GM12878 (cell line): ENCODE data around the gene INTS2. TPM values are rescaled to one million over a fixed set of nuclear protein-coding genes. Genes with fewer than 3 reads are reported as not detected.

ENCODE experiments used
- ATAC-seq: fragments of 200-7000 bp; cut with Tn5 transposase; 3 replicates; pipeline ENCODE4 v1.9.1; 2020; ENCODE audit warnings: mild to moderate bottlenecking, moderate library complexity
- BruUV-seq: library from RNA; stranded (reverse); fragments of 400-500 nt; replicated peaks from 2 replicates; lab custom pipeline; 2021; lab: Mats Ljungman, UMichigan
- CTCF ChIA-PET: fragments of 300-600 bp; sonication (Branson Sonifier 250); formaldehyde crosslinking; extraction: SDS; loops from one replicate; lab custom pipeline; 2021; ENCODE audit warnings: inconsistent platforms; lab: Yijun Ruan, JAX
- POLR2A ChIA-PET: fragments of 350-600 bp; formaldehyde crosslinking; extraction: SDS; loops from one replicate; lab custom pipeline; 2021; ENCODE audit warnings: inconsistent platforms; lab: Charles Lee
- RAD21 ChIA-PET: fragments of 300-600 bp; sonication (Branson Sonifier 250); formaldehyde crosslinking; loops from one replicate; lab custom pipeline; 2023; ENCODE audit warnings: antibody characterized with exemption; ENCODE audit not compliant: unreplicated experiment; lab: Charles Lee
- SMC1A ChIA-PET: fragments of 300-600 bp; sonication (Branson Sonifier 250); formaldehyde crosslinking; loops from one replicate; lab custom pipeline; 2023; ENCODE audit not compliant: unreplicated experiment, uncharacterized antibody; lab: Charles Lee
- DNase-seq: peaks from one replicate; pipeline ENCODE4 v3.0.0-alpha.2; 2011; ENCODE audit warnings: low read depth, low spot score
- FAIRE-seq: peaks from 3 replicates; lab custom pipeline; 2011; peaks lifted over from hg19 to GRCh38; lab: Jason Lieb, UNC
- H2AFZ ChIP-seq: 2 replicates; pipeline ENCODE4 v1.6.0; 2011; ENCODE audit warnings: low read depth, low read length, control low read depth; ENCODE audit not compliant: control insufficient read depth
- H3K27ac ChIP-seq: 2 replicates; pipeline ENCODE4 v1.5.1; 2011; ENCODE audit warnings: control low read depth; ENCODE audit not compliant: control insufficient read depth, insufficient read depth
- H3K27me3 ChIP-seq, 2 experiments: replicated peaks in 1 of 2; 2 replicates each; pipeline versions ENCODE4 v1.6.0 to v1.6.1; 2011; ENCODE audit warnings: low read length in 1 of 2; ENCODE audit not compliant: control insufficient read depth in 2 of 2, insufficient read depth in 2 of 2
- H3K36me3 ChIP-seq, 2 experiments: 2 replicates each; pipeline ENCODE4 v1.5.1; 2011; ENCODE audit warnings: low read length in 1 of 2; ENCODE audit not compliant: control insufficient read depth in 2 of 2, insufficient read depth in 2 of 2
- H3K4me1 ChIP-seq: 2 replicates; pipeline ENCODE4 v1.6.1; 2011; ENCODE audit warnings: mild to moderate bottlenecking, low read length, moderate library complexity, mixed read lengths; ENCODE audit not compliant: control insufficient read depth, insufficient read depth
- H3K4me2 ChIP-seq: 2 replicates; pipeline ENCODE4 v1.6.0; 2011; ENCODE audit warnings: control low read depth; ENCODE audit not compliant: control insufficient read depth, insufficient read depth
- H3K4me3 ChIP-seq: fragments of 200-600 bp; sonication (generic); 2 replicates; pipeline ENCODE4 v1.5.1; 2016
- H3K79me2 ChIP-seq: 2 replicates; pipeline ENCODE4 v1.6.0; 2011; ENCODE audit warnings: low read length; ENCODE audit not compliant: control insufficient read depth, insufficient read depth
- H3K9ac ChIP-seq: 2 replicates; pipeline ENCODE4 v1.8.0; 2011; ENCODE audit warnings: low read length, control low read depth, mixed read lengths; ENCODE audit not compliant: control insufficient read depth, insufficient read depth
- H3K9me3 ChIP-seq: replicated peaks from 3 replicates; pipeline ENCODE4 v1.5.1; 2011; ENCODE audit warnings: mild to moderate bottlenecking, low read length; ENCODE audit not compliant: control insufficient read depth, insufficient read depth
- H4K20me1 ChIP-seq: 2 replicates; pipeline ENCODE4 v1.6.0; 2011; ENCODE audit not compliant: control insufficient read depth, insufficient read depth
- ATF7 ChIP-seq: fragments of 450-650 bp; IDR thresholded peaks from 2 replicates; pipeline ENCODE4 v1.6.1; 2016; ENCODE audit warnings: low read depth, mild to moderate bottlenecking
- CBFB ChIP-seq: IDR thresholded peaks from 2 replicates; pipeline ENCODE4 v1.6.1; 2016; ENCODE audit warnings: antibody characterized with exemption, low read depth
- MYC ChIP-seq: IDR thresholded peaks from 2 replicates; pipeline ENCODE4 v1.6.1; 2011; ENCODE audit warnings: mild to moderate bottlenecking, low read length, moderate library complexity, inconsistent platforms; ENCODE audit not compliant: insufficient read depth, insufficient replicate concordance, insufficient read length, severe bottlenecking
- NFXL1 ChIP-seq: fragments of 450-650 bp; IDR thresholded peaks from 2 replicates; pipeline ENCODE4 v1.6.1; 2017; ENCODE audit warnings: antibody characterized with exemption, mild to moderate bottlenecking, borderline replicate concordance
- NR2F1 ChIP-seq: fragments of 450-650 bp; conservative IDR thresholded peaks from 2 replicates; pipeline ENCODE4 v1.6.1; 2017; ENCODE audit warnings: mild to moderate bottlenecking
- PML ChIP-seq: IDR thresholded peaks from 2 replicates; pipeline ENCODE4 v1.6.1; 2012; ENCODE audit warnings: low read length, inconsistent platforms
- RELA ChIP-seq: fragments of 450-650 bp; IDR thresholded peaks from 2 replicates; pipeline ENCODE4 v1.8.0; 2014; ENCODE audit warnings: borderline replicate concordance; ENCODE audit not compliant: partially characterized antibody
- SRF ChIP-seq, 2 experiments: IDR thresholded peaks; 2 replicates each; pipeline ENCODE4 v1.6.1; 2011; ENCODE audit warnings: low read depth in 2 of 2, low read length in 2 of 2, mild to moderate bottlenecking in 1 of 2, moderate library complexity in 1 of 2
- TARDBP ChIP-seq: IDR thresholded peaks from 2 replicates; pipeline ENCODE4 v1.6.1; 2016; ENCODE audit warnings: borderline replicate concordance
- WGBS: methylation state at CpG from one replicate; pipeline ENCODE4 v1.1.6; 2016; ENCODE audit warnings: low lambda C conversion rate; ENCODE audit not compliant: insufficient replicate concordance, insufficient coverage; ENCODE audit errors: missing lambda C conversion rate; 5-methylcytosine and 5-hydroxymethylcytosine counted together
- in situ Hi-C: fragments of 300-500 bp; cut with MboI; formaldehyde crosslinking; loops from 9 replicates; pipeline ENCODE4 v1.14.3; 2018; ENCODE audit warnings: mixed read lengths
- intact Hi-C: fragments of 100-400 bp; cut with micrococcal nuclease; formaldehyde crosslinking; loops from one replicate; pipeline ENCODE4 v1.14.2; 2022; ENCODE audit not compliant: unreplicated experiment
- polyA plus RNA-seq, 11 experiments: library from polyadenylated mRNA; depleted of rRNA in 4 of 11; unstranded in 6 of 11; stranded (reverse) in 5 of 11; fragments of >200 nt; fragmentation: Nextera tagmentation in 4 of 11; fragmentation: Illumina TruSeq in 1 of 11; extraction: Ambion mirVana in 4 of 11; extraction: Trizol in 1 of 11; gene quantifications; 1 replicate in 1 of 11; 2 replicates in 10 of 11; pipeline versions ENCODE4 v1.2.1 to v1.2.3, GENCODE V29; 2011 to 2016; ENCODE audit warnings: inconsistent platforms in 2 of 11, missing spikeins in 2 of 11, low read depth in 1 of 11
- total RNA-seq, 4 experiments: library from RNA; depleted of rRNA in 3 of 4; stranded (reverse); fragments of >200 nt in 3 of 4; fragmentation: Illumina TruSeq in 1 of 4; extraction: Trizol in 1 of 4; gene quantifications; 2 replicates each; pipeline versions ENCODE4 v1.2.1 to v1.2.3, GENCODE V29; 2013 to 2021
- TF ChIP-seq, protein P1 (sequence below): IDR thresholded peaks from 2 replicates; pipeline ENCODE4 v1.6.1; 2012; ENCODE audit warnings: low read depth, low read length, improper control_type of control experiment
- TF ChIP-seq, protein P2 (sequence below): IDR thresholded peaks from 2 replicates; pipeline ENCODE4 v1.6.1; 2012; ENCODE audit warnings: low read length, inconsistent platforms

The INTS2 gene
- total and polyA plus RNA-seq, 10 of the 15 experiments (the other 5 are each of a cell fraction or from before 2014, with no cell fraction given), result 2.8 to 22.2 (median 11.6) TPM

DNA sequence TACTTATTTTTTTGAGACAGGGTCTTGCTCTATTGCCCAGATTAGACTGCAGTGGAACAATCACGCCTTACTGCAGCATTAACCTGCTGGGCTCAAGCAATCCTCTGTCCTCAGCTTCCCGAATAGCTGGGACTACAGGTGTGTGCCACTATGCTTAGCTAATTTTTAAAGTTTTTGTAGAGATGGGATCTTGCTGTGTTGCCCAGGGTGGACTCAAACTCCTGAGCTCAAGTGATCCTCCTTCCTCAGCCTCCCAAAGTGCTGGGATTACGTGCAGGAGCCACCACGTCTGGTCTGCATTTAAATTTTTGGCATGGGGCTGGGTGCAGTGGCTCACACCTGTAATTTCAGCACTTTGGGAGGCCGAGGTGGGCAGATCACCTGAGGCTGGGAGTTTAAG is 41.0 kb upstream of the INTS2 start:
- H3K4me3 ChIP-seq, result no peak overlapping the region
- H3K9ac ChIP-seq, result no peak overlapping the region
- SMC1A ChIA-PET, result no interaction called here
- no peak overlapping the region for H3K4me2 ChIP-seq
- intact Hi-C loops, result no loop called here
- in situ Hi-C loops, result no loop called here
- peaks cover 4 to 38% of the 10 kb centered on the region in 2 experiments for H3K36me3 ChIP-seq
- BruUV-seq, result no TSS peak
- DNase-seq (no peak), ATAC-seq (no peak), FAIRE-seq (no peak)
- no peak for TF ChIP-seq ATF7
- TF ChIP-seq CBFB, result no peak
- no peak for TF ChIP-seq PML
- TF ChIP-seq MYC, result no peak
- no peak for TF ChIP-seq TARDBP
- no peak for TF ChIP-seq NR2F1
- no peak for TF ChIP-seq NFXL1
- TF ChIP-seq, protein P1, sequence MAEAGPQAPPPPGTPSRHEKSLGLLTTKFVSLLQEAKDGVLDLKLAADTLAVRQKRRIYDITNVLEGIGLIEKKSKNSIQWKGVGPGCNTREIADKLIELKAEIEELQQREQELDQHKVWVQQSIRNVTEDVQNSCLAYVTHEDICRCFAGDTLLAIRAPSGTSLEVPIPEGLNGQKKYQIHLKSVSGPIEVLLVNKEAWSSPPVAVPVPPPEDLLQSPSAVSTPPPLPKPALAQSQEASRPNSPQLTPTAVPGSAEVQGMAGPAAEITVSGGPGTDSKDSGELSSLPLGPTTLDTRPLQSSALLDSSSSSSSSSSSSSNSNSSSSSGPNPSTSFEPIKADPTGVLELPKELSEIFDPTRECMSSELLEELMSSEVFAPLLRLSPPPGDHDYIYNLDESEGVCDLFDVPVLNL, result no peak
- no peak for TF ChIP-seq RELA
- TF ChIP-seq SRF (IDR thresholded peaks at IDR 0.05; ENCODE audit: low read depth in 2 of 2, low read length in 2 of 2), result no peak
- TF ChIP-seq, protein P2, sequence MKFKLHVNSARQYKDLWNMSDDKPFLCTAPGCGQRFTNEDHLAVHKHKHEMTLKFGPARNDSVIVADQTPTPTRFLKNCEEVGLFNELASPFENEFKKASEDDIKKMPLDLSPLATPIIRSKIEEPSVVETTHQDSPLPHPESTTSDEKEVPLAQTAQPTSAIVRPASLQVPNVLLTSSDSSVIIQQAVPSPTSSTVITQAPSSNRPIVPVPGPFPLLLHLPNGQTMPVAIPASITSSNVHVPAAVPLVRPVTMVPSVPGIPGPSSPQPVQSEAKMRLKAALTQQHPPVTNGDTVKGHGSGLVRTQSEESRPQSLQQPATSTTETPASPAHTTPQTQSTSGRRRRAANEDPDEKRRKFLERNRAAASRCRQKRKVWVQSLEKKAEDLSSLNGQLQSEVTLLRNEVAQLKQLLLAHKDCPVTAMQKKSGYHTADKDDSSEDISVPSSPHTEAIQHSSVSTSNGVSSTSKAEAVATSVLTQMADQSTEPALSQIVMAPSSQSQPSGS, result no peak
- H2AFZ ChIP-seq, result no peak overlapping the region
- RAD21 ChIA-PET, result no interaction called here
- POLR2A ChIA-PET, result no interaction called here
- no peak overlapping the region for H3K27ac ChIP-seq
- WGBS, result 99% methylated on average over 5 of the region's 5 CpGs
- H3K79me2 ChIP-seq, result no peaks in the 10 kb centered on the region
- CTCF ChIA-PET, result interaction anchor here (0.8 to 5.1 kb wide), 4 partner anchors 9 to 849 kb away, joined by 3 to 19 read pairs (median 3); no protein-coding TSS in a partner anchor
- no peaks in the 10 kb centered on the region for H3K4me1 ChIP-seq
- no peaks in the 10 kb centered on the region for H3K9me3 ChIP-seq
- H4K20me1 ChIP-seq, result no peaks in the 10 kb centered on the region
- no peaks in the 10 kb centered on the region for H3K27me3 ChIP-seq
